CD4-positive, alpha-beta T cell treated with Interferon alpha-2 for 1 hour (primary cell): ENCODE results near the gene PRKCB.

Source experiments
- DNase-seq, 2 donors: peaks; one replicate each; pipeline ENCODE4 v3.0.0-alpha.2; 2020 to 2022

The PRKCB gene

DNA sequence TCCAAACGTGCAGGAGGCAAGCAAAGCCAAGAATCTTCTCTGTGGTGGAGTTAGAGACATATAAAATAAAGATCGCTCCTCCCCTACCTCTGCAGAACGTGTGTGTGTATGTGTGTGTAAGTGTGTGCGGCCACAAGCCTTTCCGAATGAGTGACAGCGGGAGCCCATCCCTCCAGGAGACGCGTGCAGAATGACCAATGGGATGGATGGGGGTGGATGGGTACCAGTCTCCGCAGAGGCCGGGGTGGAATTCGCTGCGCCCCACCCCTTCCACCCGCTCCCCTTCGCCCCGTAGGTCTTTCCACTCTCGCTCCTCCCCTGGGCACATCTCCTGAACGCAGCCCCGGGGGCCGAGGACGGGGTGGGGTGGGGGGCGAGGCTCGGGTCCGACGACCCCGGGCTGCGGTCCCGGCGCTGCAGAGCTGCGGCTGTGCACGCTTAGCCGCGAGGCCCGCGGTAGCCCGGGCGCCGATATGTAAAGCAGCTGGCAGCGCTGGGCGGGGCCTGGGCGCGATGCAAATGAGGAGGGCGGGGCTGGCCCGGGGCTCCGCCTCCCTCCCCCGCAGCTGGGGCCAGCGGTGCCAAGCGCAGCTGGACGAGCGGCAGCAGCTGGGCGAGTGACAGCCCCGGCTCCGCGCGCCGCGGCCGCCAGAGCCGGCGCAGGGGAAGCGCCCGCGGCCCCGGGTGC is at the start of gene PRKCB:
PRKCB (plus strand) TSS at position 594 of the 688 bp plus-strand sequence.
- peak; percentile 89 to 93 for DNase-seq

DNA sequence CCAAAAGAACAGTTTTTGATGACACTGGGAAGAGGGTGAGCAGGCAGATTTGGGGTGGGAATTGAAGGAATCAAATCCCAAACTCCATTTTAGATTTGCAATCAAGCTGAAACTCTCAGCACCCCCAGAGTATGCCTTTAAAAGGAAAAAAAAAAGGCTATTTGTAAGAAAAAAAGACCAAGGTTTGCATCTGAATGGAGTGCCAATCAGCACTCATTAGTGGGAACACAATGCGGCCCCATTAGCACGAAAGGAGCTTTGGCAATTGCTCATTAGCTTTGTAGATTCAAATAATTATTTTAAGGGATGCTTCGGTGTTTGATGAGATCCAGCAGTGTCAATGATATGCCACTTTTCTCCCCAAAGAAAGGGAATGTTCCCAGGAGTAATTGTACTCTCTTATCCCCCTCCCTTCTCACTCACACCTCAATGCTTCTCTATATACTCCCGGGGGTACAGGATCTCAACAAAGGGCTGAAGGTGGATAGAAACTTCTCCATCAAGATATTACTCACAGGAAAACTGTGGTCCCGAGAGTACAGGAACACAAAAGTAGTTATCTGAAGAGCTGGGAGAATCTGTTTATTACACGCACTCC is 48.7 kb upstream of the PRKCB start:
- no peak for DNase-seq

DNA sequence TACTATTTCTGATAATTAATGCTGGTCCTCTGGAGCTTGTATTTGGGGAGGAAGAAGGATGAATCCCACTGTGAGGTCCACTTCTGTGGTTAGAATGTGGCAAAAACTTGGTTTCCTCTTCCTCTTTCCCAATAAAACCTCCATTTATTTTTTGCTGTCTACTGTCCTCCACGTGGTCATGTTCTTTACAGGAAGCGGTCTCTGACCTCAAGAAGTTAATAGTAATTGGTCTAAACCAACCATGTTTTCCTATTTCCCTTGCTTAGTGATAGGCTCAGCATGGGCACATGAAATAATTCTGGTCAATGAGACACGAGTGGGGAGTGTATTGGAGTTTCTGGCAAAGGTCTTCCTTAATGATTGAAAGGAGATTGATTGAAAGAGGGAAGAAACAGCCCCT is 47.1 kb upstream of the PRKCB start:
- no peak for DNase-seq

DNA sequence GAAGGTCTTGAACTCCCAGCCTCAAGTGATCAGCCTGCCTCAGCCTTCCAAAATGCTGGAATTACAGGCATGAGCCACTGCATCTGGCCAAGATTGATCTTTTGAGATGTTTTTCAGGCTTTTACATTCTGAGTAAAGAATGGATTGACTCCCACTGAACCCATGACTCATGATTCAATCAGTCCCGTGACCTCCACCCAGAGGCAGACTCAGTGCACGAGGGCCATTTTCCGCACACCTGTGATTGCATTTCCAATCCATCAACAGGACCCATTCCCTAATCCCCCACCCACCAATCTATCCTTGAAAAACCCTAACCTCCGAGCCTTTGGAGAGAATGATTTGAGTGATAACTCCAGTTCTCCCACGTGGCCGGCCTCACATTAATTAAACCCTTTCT is 40.4 kb upstream of the PRKCB start:
- no peak for DNase-seq

DNA sequence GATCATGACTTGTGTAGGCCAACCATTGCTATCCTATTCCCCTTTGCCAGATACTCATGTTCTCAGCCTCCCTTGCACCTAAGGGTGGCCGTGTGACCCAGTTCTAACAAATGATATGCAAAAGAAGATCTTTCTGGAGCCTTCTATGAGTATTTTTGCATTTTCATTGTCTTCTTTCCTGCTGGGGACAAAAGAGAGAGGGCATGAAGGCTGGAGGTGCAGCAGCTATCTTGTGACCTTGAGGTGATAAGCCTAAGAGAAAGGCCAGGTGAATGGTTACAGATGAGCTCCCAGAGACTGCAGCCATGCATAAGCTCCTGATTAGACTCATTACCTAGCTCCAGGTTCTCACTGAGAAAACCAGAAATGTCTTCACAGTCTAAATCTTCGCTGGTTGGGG is 38.8 kb upstream of the PRKCB start:
- DNase-seq, result no peak

DNA sequence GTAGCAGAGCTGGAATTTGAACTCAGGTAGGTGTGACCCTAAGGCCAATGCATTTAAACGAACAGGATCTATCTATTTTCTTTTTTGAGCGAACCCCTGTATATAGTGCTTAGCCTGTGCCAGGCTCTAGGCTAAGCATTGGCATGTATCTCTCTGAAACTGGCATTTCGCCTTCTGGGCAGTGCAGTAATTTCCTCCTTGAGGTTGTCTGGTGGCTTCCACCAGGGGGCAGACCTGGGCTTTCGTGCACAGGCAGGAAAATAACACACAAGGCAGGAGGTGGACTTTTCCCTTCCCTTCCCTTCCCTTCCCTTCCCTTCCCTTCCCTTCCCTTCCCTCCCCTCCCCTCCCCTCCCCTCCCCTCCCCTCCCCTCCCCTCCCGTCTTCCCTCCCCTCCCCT is 34.4 kb upstream of the PRKCB start:
- peak; percentile 71 to 77 for DNase-seq

DNA sequence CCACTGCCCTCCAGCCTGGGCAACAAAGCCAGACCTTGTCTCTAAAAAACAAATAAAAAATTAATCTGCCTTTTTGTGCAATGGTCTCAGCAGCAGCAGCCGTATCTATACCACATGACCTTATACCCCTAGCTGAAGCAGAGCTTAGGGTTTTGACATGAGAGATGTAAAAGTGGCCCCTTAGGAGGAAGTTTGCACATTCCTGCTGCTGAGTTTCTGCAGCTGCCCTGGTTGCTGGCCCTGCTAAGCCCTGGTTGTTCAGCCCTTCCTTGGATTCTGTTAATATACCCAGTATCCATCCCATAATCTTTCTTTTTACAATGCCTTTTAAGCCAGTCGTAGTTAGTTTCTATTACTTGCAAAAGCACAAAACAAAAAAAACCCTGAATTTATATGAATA is 33.0 kb upstream of the PRKCB start:
- DNase-seq, result no peak

DNA sequence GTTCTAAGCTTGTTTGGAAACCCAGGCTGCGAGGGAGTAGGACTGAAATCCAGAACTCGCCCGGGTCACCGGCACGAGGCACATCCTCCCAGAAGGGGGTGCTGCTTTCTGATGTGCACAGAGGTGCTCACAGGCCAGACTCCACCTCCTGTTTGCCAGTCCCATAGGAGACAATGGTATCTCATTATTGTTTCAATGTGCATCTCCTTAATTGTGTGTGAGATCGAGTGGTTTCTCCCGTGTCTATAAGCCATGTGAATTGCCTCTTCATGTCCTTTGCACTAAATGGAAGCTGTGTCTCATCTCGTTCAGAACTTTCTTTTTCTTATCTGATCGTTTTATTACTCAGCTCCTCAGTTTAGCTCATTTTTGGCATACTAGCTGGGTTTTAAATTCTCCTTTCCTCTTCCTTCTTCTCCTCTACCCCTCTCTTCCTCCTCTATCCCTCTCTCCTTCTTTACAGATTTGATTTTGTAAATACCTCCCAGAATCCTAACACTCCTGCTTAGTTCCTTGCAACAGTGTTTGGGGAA is 32.1 kb upstream of the PRKCB start:
- peak; percentile 75 to 81 for DNase-seq

DNA sequence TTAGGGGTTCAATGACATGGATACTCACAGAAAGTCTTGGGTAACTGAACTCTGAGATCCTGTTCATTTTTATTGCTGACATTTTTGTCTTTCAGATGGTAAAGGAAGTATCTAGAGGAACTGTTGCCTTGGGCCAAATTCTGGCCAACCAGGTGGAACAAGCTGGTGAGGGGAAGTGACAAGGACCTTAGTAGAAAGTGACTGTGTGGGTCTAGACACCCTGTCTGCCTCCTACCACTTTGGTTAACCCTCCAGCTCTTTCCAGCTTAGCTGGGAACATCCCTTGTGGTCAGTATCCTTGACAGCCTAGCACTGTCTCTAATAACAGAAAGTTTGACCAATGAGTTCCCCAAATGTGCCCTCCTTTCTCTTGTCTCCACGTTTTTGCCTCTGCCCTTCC is 28.8 kb upstream of the PRKCB start:
- peak in 1 of 2 donors; percentile 57 for DNase-seq

DNA sequence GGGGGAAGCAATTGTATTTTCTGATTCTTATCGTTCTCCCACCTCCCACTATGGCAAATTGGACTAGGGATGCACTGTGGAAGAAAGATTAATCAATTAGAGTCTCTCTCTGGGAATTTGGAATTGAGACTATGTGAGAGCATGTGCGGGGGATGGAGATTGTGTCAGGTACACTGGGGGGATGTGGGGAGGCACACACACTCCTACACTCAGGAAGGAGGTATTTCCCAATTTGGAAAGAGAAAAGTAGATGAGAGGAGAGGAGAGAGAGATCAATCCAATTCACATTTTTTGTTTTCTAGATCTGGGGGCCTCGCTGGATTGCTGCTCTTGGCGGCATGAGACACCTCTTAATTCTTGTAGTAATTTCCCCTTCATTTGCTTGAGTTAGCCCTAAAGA is 14.3 kb upstream of the PRKCB start:
- no peak for DNase-seq

DNA sequence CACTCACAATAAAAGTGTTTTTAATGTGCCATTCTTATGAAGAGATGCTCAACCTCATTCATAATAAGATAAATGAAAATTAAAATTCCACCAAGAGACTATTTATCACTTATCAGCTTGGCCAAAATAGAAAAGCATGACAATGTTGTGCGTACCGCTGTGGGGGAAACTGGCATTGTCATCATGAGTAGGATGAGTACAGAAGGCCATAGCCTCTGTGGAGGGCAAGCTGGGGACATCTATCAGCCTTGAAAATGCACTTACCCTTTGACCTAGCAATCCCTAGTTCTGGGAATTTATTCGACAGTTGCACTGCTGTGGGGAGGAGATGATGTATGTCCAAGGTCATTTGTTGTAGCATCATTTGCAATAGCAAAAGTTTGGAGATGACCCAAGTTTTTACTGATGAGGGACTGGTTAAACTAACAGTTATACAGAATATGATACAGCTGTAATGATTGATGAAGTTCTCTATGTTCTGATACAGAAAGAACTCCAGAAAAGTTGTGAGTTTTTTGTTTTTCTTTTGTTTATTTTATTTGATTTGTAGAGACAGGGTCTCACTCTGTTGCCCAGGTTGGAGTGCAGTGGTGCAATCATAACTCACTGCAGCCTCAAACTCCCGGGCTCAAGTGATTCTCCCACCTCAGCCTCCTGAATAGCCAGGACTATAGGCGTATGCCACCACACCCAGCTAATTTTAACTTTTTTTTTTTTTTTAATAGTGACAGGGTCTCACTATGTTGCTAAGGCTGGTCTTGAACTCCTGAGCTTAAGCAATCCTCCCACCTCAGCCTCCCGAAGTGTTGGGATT is 13.7 kb upstream of the PRKCB start:
- DNase-seq, result no peak

DNA sequence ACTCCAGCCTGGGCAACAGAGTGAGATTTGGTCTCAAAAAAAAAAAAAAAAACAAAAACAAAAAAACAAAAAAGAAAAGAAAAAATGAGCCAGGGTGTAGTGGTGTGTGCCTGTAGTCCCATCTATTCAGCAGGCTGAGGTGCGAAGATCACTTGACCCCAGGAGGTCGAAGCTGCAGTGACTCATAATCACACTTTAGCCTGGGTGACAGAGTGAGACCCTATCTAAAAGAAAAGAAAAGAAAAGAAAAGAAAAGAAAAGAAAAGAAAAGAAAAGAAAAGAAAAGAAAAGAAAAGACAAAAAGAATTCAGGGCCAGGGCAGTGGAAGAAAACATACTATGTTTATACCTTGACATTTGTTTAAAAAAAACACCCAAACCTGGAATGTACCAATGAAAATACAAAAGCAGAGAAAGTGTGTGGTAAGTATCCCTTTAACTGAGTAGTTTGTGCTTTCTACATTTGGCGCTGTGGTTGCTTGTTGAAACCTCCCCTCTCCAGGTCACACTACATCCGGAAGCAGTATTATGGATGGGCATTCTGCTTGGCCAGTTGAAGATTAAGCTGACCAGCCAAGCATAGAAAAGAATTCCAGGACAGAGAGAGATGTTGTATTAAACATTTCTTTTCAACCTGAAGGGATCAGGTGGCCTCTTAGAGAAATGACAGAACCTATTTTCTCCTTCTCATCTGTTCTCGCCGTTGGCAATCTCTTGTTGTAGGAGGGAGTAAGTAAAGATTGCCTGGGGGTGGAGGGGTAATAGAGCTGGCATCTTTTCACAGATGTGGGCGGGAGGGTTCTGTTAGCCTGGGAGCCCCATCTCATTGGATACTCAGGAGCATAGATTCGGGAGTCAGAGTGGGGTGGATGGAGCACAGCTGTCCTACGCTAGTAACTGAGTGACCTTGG is 12.1 kb upstream of the PRKCB start:
- DNase-seq, result no peak

DNA sequence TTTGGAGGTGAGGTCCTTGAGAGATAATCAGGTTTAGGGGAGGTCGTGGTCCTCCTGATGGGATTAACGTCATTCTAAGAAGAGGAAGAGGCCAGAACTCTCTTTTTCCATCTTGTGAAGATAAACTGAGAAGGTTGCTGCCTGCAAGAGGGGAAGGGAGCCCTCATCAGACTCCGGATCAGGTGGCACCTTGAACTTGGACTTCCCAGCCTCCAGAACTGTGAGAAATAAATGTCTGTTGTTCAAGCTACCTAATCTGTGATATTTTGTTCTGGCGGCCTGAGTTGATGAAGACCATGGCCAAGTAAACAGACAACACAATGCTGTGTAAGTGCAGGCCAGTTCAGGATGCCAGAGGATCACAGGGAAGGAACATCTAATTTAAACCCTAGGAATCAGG is 10.9 kb upstream of the PRKCB start:
- no peak for DNase-seq

DNA sequence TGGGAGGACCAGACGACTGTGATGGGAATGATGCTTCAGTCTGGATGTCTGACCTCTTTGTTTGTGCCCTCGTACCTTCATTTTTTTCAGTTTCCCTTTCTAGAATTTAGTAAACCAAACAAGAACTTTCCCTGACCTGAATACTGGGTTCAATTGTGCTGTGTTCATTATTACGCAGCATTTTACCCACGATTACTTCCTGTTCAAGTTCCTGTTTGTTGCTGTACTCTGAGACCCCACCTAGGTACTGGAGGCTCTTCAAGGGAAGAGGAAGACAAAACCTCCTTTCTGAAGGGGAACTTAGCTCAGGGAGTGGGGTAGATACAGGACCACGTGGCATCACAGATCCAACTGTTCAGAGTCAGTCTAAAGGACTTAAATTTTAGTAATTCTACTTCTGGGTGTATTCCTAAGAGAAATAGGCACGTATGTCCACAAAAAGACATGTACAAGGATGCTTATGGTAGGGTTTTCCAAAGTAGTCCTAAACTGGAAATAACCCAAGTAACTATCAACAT is 9.2 kb upstream of the PRKCB start:
- peak; percentile 65 to 78 for DNase-seq

DNA sequence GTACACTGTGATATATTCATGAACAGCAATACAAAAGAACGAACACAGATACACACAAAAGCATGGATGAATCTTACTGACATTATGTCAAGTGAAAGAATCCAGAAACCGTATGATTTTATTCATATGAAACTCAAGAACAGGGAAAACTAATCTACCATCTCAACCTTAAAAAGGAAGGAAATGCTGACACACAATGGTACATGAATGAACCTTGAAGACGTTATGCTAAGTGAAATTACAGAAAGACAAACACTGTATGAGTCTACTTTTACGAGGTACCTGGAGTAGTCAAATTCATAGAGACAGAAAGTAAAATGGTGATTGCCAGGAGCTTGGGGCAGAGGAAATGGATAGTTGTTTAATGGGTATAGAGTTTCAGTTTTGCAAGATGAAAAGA is 8.7 kb upstream of the PRKCB start:
- DNase-seq, result no peak

DNA sequence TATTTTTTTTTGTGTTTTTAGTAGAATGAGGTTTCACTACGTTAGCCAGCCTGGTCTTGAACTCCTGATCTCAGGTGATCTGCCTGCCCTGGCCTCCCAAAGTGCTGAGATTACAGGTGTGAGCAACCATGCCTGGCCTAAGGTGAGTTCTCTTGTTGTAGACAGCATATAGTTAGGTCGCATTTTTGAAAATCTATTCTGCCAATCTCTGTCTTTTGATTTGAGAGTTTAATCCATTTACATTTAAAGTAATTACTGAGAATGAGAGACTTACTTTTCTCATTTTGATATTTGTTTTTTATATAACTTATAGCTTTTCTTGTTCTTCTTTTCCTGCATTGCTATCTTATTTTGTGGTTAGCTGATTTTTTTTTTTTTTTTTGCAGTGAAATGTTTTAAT is 6.3 kb upstream of the PRKCB start:
- DNase-seq, result no peak

DNA sequence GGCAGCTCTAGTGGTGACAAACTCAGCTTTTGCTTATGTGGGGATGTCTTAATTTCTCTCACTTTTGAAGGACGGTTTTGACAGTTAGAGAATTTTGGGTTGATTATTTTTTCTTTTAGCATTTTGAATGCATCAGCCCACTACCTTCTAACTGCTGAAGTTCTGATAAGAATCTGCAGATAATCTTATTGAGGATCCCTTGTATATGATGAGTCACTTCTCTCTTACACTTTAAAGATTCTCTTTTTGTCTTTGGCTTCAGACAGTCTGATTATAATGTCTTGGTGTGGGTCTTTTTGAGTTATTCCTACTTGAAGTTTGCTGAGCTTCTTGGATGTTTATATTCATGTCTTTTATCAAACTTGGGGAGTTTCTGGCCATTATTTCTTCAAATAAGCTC is 5.5 kb upstream of the PRKCB start:
- DNase-seq, result no peak

DNA sequence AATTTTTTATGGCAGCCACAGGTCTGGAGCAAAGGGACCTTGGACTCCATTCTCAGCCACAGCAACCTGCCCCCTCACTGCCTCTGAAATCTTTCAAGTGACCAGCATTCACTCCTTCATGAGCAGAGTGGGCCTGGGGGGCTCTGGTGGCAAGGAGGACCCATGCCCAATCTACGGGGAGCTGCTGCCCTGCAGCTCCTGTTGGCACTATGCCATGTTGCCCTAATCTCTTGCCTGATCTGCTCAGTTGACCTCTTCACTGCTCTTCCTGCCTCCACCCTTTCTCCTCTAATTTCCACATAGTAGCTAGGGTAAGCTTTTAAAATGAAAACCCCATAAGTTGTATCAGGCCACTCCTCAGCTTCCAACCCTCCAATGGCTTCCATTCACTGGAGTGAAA is 2.9 kb upstream of the PRKCB start:
- no peak for DNase-seq

DNA sequence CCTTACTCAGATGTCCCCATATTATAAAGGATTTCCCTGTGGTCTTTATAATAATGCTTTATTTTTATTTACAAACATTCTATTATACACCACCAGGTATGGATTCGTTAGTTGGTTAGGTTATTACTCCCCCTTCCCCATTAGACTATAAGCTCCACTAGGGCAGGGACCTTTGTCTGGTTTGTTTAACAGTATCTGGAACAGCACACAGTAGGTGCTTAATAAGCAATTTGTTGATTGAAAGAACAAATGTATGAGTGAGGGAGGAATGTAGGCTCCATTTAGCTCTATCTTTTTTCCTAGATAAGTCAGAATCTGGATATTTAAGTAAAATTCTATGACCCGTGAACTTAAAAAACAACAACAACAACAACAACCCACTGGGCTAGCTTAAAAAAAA is 2.3 kb upstream of the PRKCB start:
- no peak for DNase-seq

DNA sequence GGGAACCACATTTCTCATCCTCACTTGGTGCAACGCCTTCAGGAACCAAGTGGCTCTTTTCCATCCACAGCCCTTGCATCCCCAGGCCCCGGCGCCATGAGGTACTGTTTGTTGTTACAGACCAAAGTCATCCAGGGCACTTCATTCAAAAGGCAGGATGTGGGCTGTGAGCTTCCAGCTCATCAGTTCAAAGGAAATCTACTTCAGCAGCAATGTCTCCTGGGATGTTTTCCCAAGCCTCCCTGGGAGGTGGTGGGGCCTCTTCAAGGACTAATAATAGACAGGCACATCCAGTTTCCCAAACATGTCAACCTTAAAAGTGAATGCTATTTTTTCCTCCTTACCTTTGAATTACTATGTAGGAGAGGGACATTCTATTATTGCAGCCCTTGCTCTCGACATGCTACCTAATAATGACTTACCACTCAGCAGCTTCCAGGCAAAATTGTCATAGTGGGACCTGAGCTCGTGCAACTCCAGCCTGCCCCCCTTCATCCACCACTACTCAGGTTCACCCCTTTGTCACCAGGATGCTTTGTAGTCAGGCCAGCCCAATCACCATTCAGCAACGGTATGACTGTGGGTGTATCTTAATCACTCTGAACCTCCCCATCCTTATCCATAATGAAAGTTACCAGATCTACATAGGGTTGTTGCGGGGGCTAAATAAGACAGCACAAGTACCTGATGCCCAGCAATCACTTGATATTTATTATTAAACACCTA is 1.7 kb upstream of the PRKCB start:
- peak in 1 of 2 donors; percentile 16 for DNase-seq

DNA sequence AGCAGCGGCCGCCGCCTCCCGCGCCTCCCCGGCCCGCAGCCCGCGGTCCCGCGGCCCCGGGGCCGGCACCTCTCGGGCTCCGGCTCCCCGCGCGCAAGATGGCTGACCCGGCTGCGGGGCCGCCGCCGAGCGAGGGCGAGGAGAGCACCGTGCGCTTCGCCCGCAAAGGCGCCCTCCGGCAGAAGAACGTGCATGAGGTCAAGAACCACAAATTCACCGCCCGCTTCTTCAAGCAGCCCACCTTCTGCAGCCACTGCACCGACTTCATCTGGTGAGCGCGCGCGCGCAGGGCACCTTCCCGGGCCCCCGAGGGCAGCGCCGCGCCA is 258 bp downstream of the PRKCB start:
- no peak for DNase-seq
